ENCODE data around the gene ZFAND2A.
A peak's percentile ranks its signal among the peaks of the same experiment; 100 is the strongest.
"Not testable (repeated sequence)": the region's sequence is repeated elsewhere in the genome, so short reads cannot be mapped to it uniquely, and the experiment has no call there.

The ZFAND2A gene

DNA sequence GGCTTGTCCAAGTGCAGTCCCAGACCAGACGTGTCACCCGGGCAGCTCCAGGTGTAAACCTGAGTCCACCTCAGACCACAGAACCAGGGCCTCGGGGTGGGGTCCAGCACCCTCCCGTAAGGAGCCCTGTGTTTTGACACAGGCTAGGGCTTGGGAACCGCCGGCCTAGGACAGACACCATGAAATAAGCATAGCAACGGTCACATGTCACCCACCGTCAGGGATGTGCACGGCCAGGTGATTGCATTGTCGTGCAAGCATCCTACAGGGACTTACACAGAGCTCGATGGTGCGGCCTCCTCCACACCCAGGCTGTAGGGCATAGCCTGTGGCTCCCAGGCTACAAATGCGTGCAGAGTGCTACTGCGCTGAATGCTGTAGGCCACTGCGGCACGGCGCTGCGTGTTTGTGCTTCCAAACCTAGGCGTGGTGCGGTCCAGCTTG, 10.6 kb downstream of the ZFAND2A start:
- H3K27ac ChIP-seq (ENCODE audit: low read depth, low read length, severe bottlenecking): no peak overlapping the region
- no peak overlapping the region for H3K4me3 ChIP-seq (ENCODE audit: extremely low read depth, insufficient read depth, low read length, poor library complexity, severe bottlenecking)
- no peaks in the 10 kb centered on the region for H3K4me1 ChIP-seq (ENCODE audit: control insufficient read depth, insufficient read depth, low read length, poor library complexity, severe bottlenecking)
- H3K36me3 ChIP-seq (ENCODE audit: control insufficient read depth, insufficient read depth, low read length): peaks cover 51% of the 10 kb centered on the region
- WGBS, 2 experiments (ENCODE audit: insufficient coverage in 2 of 2): 95 to 97% methylated on average over 14 to 20 of the region's 20 CpGs
- H3K9me3 ChIP-seq (ENCODE audit: control insufficient read depth, low read length): no peaks in the 10 kb centered on the region

DNA sequence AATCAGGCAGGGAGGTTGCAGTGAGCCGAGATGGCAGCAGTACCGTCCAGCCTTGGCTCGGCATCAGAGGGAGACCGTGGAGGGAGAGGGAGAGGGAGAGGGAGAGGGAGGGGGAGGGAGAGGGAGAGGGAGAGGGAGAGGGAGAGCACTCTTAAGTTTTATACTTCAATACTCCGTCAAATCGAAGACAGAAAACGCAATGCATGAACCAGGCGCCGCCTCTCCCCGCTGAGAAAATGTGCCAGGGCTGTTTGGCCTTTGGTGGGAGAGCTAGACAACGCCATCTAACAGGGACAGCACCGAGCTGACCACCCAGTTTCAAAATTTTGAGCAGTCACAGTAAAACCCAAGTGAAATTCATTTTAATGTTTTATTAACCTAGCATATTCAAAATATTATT, 12.1 kb downstream of the ZFAND2A start:
- WGBS, 2 experiments (ENCODE audit: insufficient coverage in 2 of 2): 96% methylated on average over 4 to 8 of the region's 12 CpGs
- H3K27ac ChIP-seq (ENCODE audit: low read depth, low read length, severe bottlenecking); H3K4me3 ChIP-seq (ENCODE audit: extremely low read depth, insufficient read depth, low read length, poor library complexity, severe bottlenecking); H3K9me3 ChIP-seq (ENCODE audit: control insufficient read depth, low read length); H3K4me1 ChIP-seq (ENCODE audit: control insufficient read depth, insufficient read depth, low read length, poor library complexity, severe bottlenecking): not testable (repeated sequence)
- peaks cover 36% of the 10 kb centered on the region for H3K36me3 ChIP-seq (ENCODE audit: control insufficient read depth, insufficient read depth, low read length)

DNA sequence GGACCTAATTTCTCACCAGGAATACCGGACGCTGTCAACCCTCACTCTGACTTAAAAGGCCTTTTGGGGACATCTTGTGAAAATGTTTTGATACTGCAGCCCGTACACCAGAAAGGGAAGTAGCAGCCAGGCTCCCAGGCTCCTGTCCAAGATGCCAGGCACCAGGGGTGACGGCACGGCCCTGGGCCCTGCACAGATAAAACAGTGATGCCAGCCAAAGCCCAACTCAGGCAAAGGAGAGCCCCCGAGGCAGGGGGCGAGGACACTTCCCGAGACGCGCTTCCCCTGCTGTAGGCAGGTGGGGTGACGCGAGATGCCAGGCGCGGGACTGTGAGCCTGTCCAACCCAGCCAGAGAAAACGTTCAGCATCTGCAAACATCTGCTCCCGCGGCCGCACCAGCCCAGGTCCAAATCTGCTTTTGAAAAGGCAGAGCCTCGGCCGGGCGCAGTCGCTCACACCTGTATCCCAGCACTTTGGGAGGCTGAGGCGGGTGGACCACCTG, 15.7 kb downstream of the ZFAND2A start:
- 85 to 92% methylated on average over 21 to 22 of the region's 23 CpGs for WGBS, 2 experiments (ENCODE audit: insufficient coverage in 2 of 2)
- Histone ChIP-seq H3K27ac (ENCODE audit: low read depth, low read length, severe bottlenecking) (no peak overlapping the region), H3K4me1 (ENCODE audit: control insufficient read depth, insufficient read depth, low read length, poor library complexity, severe bottlenecking) (no peaks in the 10 kb centered on the region), H3K9me3 (ENCODE audit: control insufficient read depth, low read length) (no peaks in the 10 kb centered on the region), H3K4me3 (ENCODE audit: extremely low read depth, insufficient read depth, low read length, poor library complexity, severe bottlenecking) (no peak overlapping the region), H3K36me3 (ENCODE audit: control insufficient read depth, insufficient read depth, low read length) (peaks cover 4% of the 10 kb centered on the region)

DNA sequence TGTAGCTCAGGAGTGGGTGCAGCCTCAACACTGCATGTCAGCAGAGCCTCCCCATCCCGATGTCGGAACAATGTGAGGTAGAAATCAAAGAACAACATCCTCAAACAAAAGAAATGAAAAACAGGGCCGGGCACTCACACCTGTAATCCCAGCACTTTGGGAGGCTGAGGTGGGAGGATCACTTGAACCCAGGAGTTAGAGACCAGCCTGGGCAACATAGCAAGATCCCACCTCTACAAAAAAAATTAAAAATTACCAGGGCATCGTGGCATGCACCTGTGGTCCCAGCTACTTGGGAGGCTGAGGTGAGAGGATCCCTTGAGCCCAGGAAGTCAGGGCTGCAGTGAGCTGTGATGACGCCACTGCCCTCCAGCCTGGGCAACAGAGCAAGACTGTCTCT, 17.0 kb downstream of the ZFAND2A start:
- not testable (repeated sequence) for H3K27ac ChIP-seq (ENCODE audit: low read depth, low read length, severe bottlenecking)

DNA sequence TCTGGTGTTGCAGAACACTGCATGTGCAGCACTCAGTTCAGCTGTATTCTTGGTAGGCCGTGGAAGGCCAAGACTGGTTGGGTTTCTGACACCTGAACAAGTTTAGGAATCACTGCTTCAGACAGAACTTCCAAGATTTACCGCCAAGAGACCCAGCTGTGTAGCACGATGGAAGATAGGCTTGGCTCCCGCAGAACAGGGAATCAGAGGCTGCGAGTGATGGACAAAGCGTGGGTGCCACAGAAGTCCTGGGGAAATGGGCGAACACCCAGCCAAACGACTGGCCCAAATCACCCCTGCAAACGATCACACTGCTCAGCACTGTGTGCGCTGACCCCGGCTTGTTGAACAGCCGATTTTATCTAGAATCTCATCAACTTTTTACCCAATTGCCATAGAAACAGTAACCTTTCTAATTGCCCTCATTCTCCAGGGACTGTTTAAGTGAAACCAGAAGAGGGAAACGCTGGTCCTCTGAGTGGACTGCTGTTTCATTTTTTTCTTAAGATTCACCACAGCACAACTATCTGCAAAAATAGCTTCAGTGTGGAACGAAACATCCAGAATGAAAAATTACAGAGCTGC, 17.9 kb downstream of the ZFAND2A start:
- no peak overlapping the region for H3K27ac ChIP-seq (ENCODE audit: low read depth, low read length, severe bottlenecking)
- 85 to 94% methylated on average over 12 to 13 of the region's 14 CpGs for WGBS, 2 experiments (ENCODE audit: insufficient coverage in 2 of 2)

More for the DNA sequence above, 17.0 kb downstream of the ZFAND2A start:
- not testable (repeated sequence) for H3K4me1 ChIP-seq (ENCODE audit: control insufficient read depth, insufficient read depth, low read length, poor library complexity, severe bottlenecking); H3K36me3 ChIP-seq (ENCODE audit: control insufficient read depth, insufficient read depth, low read length); H3K4me3 ChIP-seq (ENCODE audit: extremely low read depth, insufficient read depth, low read length, poor library complexity, severe bottlenecking); H3K9me3 ChIP-seq (ENCODE audit: control insufficient read depth, low read length)
- WGBS, 2 experiments (ENCODE audit: insufficient coverage in 2 of 2): 87 to 92% methylated on average over 2 to 4 of the region's 5 CpGs

DNA sequence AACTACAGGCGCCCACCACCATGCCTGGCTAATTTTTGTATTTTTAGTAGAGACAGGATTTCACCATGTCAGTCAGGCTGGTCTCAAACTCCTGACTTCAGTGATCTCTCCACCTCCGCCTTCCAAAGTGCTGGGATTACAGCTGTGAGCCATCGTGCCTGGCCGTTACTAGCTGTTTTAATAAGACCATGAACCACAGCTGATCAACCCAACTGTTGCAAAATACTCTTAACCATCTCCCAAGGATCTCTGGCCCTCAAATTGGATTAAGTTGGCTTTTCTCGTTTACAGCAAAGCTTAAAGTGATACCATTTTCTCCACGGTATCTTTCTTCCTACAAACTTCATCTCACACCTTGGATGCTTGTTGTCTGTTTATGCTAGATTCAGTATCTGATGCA, 18.3 kb downstream of the ZFAND2A start:
- WGBS, 2 experiments (ENCODE audit: insufficient coverage in 2 of 2): 92 to 94% methylated on average over 4 of the region's 6 CpGs
- Histone ChIP-seq H3K4me1 (ENCODE audit: control insufficient read depth, insufficient read depth, low read length, poor library complexity, severe bottlenecking) (peaks cover 7% of the 10 kb centered on the region), H3K4me3 (ENCODE audit: extremely low read depth, insufficient read depth, low read length, poor library complexity, severe bottlenecking) (no peak overlapping the region), H3K36me3 (ENCODE audit: control insufficient read depth, insufficient read depth, low read length) (no peaks in the 10 kb centered on the region), H3K9me3 (ENCODE audit: control insufficient read depth, low read length) (no peaks in the 10 kb centered on the region), H3K27ac (ENCODE audit: low read depth, low read length, severe bottlenecking) (no peak overlapping the region)

More for the DNA sequence above, 17.9 kb downstream of the ZFAND2A start:
- no peak overlapping the region for H3K4me3 ChIP-seq (ENCODE audit: extremely low read depth, insufficient read depth, low read length, poor library complexity, severe bottlenecking)
- H3K36me3 ChIP-seq (ENCODE audit: control insufficient read depth, insufficient read depth, low read length): no peaks in the 10 kb centered on the region
- H3K9me3 ChIP-seq (ENCODE audit: control insufficient read depth, low read length): no peaks in the 10 kb centered on the region
- H3K4me1 ChIP-seq (ENCODE audit: control insufficient read depth, insufficient read depth, low read length, poor library complexity, severe bottlenecking): peaks cover 2% of the 10 kb centered on the region

DNA sequence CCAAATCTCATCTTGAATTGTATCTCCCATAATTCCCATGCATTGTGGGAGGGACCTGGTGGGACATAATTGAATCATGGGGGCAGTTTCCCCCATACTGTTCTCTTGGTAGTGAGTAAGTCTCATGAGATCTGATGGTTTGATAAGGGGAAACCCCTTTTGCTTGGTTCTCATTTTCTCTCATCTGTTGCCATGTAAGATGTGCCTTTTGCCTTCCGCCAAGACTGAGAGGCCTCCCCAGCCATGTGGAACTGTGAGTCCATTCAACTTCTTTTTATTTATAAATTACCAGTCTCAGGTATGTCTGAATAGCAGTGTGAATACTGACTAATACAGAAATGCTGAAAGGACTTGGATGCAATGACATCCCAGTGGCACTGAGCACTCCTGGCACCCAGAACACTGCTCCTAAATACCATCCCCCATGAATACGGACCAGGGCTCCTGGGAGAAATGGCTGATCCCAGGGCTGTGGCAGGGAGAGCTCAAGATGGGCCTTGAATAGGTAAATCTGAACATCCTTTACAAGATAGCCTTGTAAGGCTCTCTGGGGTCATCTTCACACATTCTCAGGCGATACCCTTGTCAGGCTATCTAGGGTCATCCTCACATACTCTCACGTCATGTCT, 19.4 kb downstream of the ZFAND2A start:
- Histone ChIP-seq H3K9me3 (ENCODE audit: control insufficient read depth, low read length) (no peaks in the 10 kb centered on the region), H3K27ac (ENCODE audit: low read depth, low read length, severe bottlenecking) (no peak overlapping the region), H3K36me3 (ENCODE audit: control insufficient read depth, insufficient read depth, low read length) (no peaks in the 10 kb centered on the region), H3K4me1 (ENCODE audit: control insufficient read depth, insufficient read depth, low read length, poor library complexity, severe bottlenecking) (peaks cover 7% of the 10 kb centered on the region), H3K4me3 (ENCODE audit: extremely low read depth, insufficient read depth, low read length, poor library complexity, severe bottlenecking) (no peak overlapping the region)
- WGBS, 2 experiments (ENCODE audit: insufficient coverage in 2 of 2): 86 to 90% methylated on average over 3 of the region's 4 CpGs

DNA sequence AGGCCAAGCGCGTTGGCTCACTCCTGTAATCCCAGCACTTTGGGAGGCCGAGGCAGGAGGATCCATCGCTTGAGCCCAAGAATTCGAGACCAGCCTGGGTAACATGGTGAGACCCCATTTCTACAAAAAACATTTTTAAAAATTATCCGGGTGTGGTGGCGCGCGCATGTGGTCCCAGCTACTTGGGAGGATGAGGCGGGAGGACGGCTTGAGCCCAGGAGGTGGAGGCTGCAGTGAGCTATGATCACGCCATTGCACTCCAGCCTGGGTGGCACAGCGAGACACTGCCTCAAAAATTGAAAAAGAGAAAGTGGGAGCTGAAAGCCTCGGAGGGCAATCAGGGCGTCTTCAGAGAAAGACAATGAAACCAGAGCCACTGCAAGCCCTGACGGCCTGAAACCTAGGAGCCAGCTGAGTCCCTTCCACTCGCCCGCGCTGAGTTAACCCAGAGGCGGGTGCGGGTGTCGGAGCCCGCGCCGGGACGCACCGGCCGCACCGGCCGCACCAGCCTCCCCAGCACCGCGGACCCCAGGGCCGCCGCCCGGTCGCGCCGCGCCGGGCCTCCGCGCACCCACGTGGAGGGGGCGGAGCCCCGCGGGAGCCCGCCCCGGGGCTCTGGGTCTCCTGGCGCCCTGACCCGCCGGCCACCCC, 22.4 kb downstream of the ZFAND2A start:
- no peak overlapping the region for H3K27ac ChIP-seq (ENCODE audit: low read depth, low read length, severe bottlenecking)
- no peaks in the 10 kb centered on the region for H3K9me3 ChIP-seq (ENCODE audit: control insufficient read depth, low read length)
- H3K36me3 ChIP-seq (ENCODE audit: control insufficient read depth, insufficient read depth, low read length): peaks cover 3% of the 10 kb centered on the region
- H3K4me1 ChIP-seq (ENCODE audit: control insufficient read depth, insufficient read depth, low read length, poor library complexity, severe bottlenecking): peaks cover 7% of the 10 kb centered on the region
- 5 to 10% methylated on average over 32 to 47 of the region's 51 CpGs for WGBS, 2 experiments (ENCODE audit: insufficient coverage in 2 of 2)
- peak overlapping the region; percentile 63 for H3K4me3 ChIP-seq (ENCODE audit: extremely low read depth, insufficient read depth, low read length, poor library complexity, severe bottlenecking)

DNA sequence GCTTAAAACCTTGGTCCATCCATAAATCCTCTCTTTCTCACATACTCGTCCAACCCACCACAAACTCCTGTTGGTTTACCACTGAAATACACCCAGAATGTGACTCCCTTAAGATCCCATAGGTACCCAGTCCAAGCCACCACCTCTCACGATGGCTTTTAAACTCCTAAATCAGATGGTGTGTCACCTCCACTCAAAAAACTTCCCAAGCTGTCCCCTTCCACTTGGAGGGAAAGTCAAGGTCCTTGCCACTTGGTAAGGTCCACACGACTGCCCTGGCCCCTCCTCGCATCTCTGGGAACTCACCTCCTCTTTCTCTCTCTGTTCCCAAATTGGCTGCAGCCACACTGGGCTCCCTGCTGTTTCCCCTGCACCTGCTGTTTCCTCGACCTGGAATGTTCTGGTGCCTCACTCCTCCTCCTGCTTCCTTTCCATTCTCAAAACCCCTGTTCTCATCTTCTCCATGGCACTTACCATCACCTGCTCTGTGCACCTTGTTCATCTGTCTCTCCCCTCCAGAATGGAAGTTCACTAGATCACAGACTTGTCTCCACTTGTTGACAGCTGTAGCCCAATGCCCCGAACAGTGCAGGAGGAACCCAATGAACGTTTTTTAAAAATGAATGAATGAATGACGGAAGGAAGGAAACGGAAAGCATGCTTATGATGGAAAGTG, 23.0 kb downstream of the ZFAND2A start:
- peak overlapping the region; percentile 63 for H3K4me3 ChIP-seq (ENCODE audit: extremely low read depth, insufficient read depth, low read length, poor library complexity, severe bottlenecking)
- H3K27ac ChIP-seq (ENCODE audit: low read depth, low read length, severe bottlenecking): no peak overlapping the region
- 29 to 31% methylated on average over 8 to 9 of the region's 9 CpGs for WGBS, 2 experiments (ENCODE audit: insufficient coverage in 2 of 2)
- peaks cover 7% of the 10 kb centered on the region for H3K36me3 ChIP-seq (ENCODE audit: control insufficient read depth, insufficient read depth, low read length)
- H3K9me3 ChIP-seq (ENCODE audit: control insufficient read depth, low read length): no peaks in the 10 kb centered on the region
- peaks cover 7% of the 10 kb centered on the region for H3K4me1 ChIP-seq (ENCODE audit: control insufficient read depth, insufficient read depth, low read length, poor library complexity, severe bottlenecking)

DNA sequence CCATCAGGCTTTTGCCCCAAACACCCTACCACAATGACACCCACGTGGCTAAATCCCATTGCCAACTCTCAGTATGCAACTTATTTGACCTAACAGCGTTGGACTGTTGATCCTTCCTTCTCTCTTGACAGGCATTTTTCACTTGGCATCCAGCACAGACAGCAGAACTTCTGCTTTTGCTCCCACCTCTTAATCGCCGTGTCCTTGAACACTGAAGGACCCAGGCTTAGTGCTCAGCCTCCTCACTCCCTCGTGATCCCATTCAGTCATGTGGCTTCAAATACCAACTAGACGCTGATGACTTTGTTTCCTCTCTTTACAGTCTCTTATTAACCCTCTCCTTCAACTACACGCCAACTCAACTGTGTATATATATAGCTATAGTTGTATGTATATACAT, 25.0 kb downstream of the ZFAND2A start:
- WGBS, 2 experiments (ENCODE audit: insufficient coverage in 2 of 2): 94% methylated on average over 5 of the region's 7 CpGs
- no peak overlapping the region for H3K4me3 ChIP-seq (ENCODE audit: extremely low read depth, insufficient read depth, low read length, poor library complexity, severe bottlenecking)

More for the DNA sequence above, 25.0 kb downstream of the ZFAND2A start:
- Histone ChIP-seq H3K36me3 (ENCODE audit: control insufficient read depth, insufficient read depth, low read length) (peaks cover 7% of the 10 kb centered on the region), H3K27ac (ENCODE audit: low read depth, low read length, severe bottlenecking) (no peak overlapping the region), H3K4me1 (ENCODE audit: control insufficient read depth, insufficient read depth, low read length, poor library complexity, severe bottlenecking) (peaks cover 7% of the 10 kb centered on the region), H3K9me3 (ENCODE audit: control insufficient read depth, low read length) (no peaks in the 10 kb centered on the region)

All from mesodermal cell (in vitro differentiated cells).